ENCODE results near the gene IMMP2L.

DNA sequence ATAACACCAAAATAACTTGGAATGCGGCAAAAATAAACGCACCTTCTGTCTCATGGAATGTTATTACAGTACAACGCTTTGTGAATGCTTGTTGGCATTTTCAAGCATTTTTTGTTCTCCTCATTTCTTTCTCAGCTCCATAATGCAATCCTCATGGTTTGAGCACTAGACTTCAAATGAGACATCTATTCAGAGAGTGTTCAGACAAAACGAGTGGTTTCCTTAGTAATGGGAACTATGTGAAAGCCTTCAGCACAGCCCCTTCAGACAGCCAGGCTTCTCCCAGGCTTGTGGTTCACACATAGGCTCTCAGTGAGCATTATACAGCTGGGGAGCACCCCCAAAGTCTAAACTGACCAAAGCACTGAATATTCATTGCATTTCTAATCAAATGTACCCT is 479.9 kb downstream of the IMMP2L start:
- no peak for TF ChIP-seq POLR2AphosphoS5 (IDR thresholded peaks at IDR 0.05; ENCODE audit: low read depth, low read length)
- no peak for TF ChIP-seq SIN3A (IDR thresholded peaks at IDR 0.05; ENCODE audit: borderline replicate concordance, insufficient read depth, low read length)
- no peak for TF ChIP-seq TAF1 (IDR thresholded peaks at IDR 0.05; ENCODE audit: borderline replicate concordance, insufficient read depth, low read length)
- no peak for TF ChIP-seq REST (IDR thresholded peaks at IDR 0.05; ENCODE audit: insufficient read depth in 1 of 2, low read depth in 2 of 2, low read length in 2 of 2)
- no peak for TF ChIP-seq FOXP2 (optimal IDR thresholded peaks at IDR 0.05; ENCODE audit: borderline replicate concordance, extremely low read depth, extremely low read length, insufficient read depth)
